HG02970 (cell line): ENCODE data around the gene TSSC4.

Source experiments
- ATAC-seq: cut with Tn5 transposase; IDR thresholded peaks from one replicate; pipeline ENCODE4 v1.9.1; 2021; ENCODE audit warnings: mild to moderate bottlenecking, moderate library complexity, moderate number of reproducible peaks; ENCODE audit not compliant: unreplicated experiment, low FRiP score

The TSSC4 gene

DNA sequence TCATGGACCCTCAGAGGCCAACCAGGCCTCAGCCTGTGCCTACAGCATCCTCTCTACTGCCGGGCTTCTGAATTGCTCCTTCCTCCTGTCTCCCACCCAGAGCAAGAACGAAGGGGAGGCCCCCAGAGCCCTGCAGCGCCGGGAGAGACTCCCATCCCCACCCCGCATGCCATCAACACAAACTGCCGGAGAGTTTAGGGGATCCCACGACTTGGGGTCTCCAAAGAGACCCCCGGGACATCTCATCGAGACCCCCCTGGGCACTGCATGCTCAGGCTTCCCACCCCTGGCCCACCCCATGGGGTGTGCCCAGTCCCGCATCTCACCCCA, 31.7 kb upstream of the TSSC4 start:
- ATAC-seq = no peak

DNA sequence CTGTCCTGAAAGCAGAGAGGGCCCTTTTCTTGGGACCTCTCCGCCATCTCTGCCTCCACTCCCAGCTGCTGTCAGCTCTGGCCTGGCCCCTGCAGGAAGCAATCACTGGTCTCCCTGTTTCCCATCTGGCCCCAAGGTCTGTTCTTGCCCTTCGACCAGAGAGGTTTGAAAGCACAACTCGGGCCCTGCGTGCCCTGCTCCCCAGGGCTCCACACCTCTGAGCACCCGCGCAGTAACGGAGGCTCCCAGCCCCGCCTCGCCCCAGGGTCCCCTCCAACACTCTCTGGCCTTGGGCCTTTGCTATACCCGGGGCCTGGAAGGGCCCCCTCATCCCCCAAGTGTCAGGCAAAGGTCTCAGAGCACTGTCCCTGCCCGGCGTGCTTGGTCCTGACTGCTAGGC, 31.2 kb upstream of the TSSC4 start:
- no peak for ATAC-seq

DNA sequence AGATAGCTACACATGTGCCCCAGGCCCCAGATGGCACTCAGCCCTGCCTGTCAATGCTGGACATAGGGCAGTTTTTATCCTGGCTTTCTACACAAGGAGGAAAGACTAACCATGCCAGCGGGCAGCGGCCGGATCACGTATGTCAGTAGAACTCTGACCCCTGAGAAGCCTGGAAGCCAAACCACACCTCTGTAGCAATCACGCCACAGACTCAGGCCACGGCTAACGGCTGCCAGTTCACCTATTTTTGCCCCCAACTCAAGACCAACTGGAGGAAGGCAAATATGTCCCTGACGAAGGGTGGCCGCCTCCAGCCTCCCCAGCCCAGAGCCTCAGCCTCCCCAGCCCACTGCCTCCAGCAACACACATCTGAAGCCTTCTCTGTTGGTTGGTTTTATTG, 30.7 kb upstream of the TSSC4 start:
- ATAC-seq = no peak

DNA sequence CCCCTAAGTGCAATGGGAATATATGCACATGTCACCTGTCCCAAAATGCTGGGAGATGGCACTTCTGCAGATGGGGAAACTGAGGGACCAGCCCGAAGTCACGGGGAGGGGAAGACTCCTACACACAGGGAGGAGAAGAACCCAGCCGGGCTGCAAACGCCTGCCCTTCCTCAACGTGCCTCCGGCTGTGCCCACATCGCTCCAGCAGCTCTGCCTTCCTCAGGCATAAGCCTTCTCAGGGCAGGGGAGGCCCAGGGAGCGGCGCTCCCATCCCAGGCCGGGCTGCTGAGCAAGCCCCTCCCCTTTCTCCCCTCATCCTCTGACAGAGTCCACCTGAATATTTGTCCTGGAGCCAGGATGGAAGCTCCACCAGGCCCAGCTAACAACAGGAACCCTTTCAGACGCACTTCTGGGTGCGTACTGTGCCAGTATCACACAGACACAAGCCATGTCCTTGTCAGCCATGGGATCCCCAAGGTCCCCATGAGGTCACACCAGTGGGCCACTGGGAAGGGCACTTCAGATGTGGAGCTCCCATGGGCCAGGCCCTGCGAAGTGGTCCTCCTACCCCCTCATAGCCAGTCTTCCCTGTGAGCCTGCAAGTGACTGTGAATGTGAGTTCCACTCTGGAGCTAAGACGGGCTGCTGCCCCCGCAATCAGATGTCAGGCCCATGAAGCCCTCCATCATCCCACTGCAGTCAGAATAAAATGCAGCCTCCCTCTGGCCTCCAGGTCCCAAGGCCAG, 25.9 kb upstream of the TSSC4 start:
- no peak for ATAC-seq

DNA sequence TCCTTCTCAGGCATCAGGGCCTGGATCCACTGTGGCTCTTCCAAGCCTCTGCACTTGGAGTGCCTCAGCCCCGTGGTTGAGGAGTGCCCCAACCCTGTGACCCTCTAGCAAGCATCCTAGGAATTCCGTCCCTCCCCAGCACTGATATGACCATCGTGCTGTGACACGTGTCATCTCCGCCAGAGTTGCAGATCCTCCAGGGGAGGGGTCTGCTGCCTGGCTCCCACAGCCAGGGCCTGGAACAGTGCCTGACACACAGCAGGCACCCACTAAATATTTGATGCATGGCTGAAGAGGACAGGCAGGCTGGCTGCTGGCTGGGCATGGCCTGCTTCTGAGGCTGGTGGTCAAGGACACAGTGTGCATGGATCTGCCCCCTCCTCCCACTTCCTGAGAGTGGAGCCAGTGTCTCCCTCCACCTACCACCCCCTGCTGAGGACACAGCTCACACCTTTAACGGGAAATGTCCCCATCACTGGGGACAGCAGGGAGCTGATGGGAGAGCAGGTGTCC, 25.2 kb upstream of the TSSC4 start:
- no peak for ATAC-seq

DNA sequence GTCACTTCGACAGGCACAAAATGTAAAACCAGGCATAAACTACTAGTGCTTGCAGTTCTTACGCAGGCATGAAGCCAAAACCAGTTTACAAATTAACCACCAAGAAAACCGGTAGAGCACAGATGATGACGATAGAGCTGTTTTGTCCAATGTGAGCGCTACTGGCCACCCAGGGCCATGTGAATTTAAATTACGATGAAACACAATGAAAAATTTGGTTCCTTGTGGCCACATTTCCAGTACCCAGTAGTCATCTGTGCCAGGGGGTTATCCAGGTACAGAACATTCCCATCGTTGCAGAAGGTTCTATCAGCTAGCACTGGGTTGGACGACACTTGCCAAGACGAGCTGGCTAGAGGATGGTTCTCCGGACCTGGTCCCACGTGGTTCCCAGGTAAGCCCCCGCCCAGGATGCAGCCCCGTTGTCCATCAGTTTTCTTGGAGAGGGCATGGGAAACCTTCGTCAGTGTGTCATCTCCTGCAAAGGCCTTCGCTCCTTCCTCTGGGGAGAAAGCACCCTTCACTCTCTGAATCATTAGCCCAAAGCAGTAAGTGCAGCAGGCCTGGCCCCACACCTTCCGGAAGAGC, 24.5 kb upstream of the TSSC4 start:
- ATAC-seq = no peak

DNA sequence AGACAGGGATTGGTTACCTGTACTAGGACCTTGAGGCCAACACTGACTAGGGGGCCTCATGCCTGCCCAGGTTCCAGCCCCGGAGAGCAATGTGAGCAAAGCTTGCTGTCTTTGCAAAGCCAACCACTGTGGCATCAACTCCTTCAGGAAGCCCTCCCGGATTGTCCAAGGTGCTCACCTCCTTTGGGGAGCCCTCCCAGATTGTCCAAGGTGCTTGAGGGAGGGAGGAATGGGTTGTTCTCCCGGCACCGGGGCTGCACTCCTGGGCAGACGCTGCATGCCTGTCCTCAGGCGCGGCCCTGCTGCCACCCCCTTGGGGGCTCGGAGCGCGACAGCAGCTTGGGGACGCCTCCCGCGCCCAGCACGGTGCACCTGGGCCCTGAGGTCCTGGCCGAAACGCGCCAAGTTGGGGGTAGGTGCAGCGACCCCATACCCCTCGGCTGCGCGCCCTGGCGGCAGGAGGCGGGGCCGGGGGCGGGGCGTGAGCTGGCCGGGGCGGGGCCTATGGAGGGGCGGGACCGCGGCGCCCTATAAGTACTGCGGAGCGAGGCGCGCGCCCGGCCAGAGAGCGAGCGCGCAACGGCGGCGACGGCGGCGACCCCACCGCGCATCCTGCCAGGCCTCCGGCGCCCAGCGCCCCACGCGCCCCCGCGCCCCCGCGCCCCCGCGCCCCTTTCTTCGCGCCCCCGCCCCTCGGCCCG, 23.6 kb upstream of the TSSC4 start, which contains the start of gene CD81:
Gene CD81, plus strand, starts transcription at position 560 of the 701 bp plus-strand sequence. CDS start 240 bp downstream, outside the sequence.
- peak; percentile 37 for ATAC-seq

DNA sequence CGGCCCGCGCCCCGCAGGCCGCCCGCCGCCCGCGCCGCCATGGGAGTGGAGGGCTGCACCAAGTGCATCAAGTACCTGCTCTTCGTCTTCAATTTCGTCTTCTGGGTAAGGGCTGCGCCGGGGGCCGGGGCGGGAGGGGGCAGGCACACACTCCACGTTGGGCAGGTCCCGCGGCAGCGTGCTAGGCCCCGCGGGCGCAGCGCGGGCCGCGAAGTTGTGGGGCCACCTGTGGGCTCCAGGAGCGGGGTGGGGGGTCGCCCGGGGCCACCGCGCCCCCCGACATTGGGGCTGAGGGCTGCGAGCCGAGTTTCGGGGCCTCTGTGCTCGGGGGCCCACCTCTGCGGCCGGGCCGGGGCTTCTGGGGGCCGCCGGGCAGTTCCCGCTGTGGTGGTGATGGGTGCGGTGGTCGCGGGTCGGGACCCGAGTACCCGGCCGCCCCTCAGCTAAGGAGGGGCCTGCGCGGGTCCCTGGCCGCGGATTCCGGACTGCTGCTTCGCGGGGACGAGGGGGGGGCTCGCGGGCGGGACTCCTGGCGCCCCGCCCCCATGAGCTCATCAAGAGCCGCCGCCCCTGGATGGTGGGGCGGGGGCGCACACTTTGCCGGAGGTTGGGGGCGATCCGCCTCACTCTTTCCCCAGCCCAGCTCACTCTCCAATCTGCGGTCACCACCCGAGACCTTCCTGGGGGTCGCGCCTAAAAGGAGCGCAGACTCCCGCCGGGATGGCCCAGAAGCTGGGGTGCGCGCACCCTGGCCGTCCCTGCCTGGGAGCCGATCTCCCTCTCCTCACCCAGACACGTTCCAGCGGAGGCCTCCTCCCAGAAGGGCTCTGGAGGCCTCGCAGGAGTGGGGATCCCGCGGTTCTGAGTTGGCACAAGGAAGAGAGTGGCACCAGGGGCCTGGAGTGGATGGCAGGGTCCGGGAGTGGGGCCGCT, 22.8 kb upstream of the TSSC4 start:
- ATAC-seq = no peak

DNA sequence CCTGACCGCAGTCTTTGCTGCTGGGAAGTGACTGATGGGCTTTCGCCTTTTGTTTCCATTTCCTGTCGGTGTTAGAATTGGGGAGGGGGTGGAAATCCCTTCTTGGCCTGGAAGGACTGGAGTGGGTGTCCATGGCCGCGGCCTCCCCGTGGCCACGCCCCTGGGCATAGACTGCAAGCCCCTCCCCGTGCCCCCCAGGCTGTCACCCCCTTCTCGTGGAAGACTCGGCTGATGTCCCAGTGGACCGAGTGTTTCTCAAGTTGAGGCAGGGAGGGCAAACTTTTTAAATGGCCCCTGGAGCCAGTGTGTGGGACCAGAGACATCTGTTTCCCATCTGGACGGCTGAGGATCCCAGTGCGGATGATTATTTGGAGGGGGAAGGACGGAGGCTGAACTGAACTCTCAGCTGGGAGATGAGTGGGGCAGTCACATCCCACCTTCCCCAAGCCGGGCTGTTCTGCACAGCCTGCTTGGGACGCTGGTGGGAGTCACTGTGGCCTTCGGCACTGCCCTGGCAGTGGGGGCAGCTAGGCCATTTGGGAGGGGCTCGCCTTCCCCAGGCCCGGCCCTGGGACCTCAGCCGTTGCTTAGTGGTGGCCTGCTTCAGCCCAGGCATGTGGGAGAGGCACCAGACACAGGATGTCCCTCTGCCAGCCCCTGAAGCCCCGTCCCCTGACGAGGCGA, 21.9 kb upstream of the TSSC4 start:
- ATAC-seq = no peak

DNA sequence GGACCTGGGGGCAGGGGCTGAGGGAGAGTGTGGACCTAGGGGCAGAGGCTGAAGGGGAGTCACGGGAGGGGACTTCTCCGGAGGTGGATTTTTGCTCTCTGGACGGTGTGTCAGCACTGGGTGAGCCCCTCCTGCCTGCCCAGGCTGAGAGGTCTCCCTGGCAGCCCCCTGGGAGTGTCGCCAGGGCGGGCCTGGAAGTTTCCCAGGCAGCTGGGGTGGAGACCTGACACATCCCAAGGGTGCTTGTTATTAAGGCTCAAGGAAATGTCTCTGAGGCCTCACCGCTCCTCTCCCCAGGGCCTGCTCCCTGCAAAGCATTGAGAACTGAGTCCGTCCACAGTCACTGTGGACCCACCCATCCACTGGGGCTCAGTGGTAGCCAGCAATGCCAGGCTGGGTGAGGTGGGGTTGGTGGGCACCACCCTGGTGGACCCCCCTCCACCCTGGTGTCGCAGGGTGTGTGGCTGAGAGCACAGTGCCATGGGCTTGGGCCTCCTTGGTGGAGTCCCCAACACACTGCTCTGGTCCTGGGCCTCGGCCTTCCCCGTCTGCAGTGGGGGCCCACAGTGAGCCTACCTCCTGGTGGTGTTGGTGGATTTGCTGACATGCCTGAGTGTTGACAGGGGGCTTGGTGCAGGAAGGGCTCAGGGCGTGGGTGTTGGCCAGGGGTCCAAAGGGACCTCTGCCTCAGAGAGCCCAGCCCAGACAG, 20.9 kb upstream of the TSSC4 start:
- ATAC-seq = no peak

DNA sequence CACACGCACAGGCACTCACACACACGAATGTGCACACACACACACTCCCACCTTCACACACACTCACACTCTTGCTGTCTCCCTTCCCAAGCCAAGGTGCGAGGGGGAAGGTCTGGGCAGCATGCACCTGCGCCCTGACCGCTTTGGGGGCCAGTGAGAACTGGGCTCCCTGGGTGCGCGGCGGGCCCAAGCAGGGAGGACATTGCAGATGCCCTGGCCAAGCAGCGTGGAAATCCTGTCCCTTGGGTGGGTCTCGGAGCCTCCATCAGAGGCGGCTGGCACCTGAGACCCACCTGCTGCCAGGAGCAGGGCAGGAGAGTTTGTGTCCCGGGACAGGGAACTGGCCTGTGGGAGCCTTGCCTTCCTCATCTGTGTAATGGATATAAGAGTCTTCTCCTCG, 20.2 kb upstream of the TSSC4 start:
- ATAC-seq = no peak

DNA sequence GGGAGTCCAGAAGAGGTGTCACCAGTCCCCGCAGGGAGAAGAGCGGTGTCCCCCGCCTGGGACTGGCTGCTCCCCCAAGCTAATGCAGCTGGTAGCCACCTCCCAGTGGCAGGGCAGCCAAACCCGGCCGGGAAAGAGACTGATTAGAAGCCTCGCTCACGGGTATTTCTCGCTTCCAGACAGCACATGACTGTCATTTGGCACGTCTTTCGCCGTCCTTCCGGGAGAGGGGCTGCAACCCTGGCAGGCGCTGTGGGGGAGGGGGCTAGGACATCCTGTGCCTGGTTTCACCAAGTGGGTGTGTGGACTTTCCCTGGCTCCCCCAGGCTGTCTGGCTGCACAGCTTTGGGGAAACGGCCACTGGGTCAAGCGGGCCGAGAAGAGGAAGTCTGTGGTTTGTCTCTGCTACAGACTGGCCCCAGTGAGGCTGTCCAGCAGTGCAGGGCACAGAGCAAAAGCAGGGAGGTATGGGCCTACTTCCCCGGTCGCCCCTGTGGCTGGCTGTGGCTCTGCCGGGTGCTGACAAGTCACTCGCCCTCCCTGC, 19.7 kb upstream of the TSSC4 start:
- no peak for ATAC-seq

DNA sequence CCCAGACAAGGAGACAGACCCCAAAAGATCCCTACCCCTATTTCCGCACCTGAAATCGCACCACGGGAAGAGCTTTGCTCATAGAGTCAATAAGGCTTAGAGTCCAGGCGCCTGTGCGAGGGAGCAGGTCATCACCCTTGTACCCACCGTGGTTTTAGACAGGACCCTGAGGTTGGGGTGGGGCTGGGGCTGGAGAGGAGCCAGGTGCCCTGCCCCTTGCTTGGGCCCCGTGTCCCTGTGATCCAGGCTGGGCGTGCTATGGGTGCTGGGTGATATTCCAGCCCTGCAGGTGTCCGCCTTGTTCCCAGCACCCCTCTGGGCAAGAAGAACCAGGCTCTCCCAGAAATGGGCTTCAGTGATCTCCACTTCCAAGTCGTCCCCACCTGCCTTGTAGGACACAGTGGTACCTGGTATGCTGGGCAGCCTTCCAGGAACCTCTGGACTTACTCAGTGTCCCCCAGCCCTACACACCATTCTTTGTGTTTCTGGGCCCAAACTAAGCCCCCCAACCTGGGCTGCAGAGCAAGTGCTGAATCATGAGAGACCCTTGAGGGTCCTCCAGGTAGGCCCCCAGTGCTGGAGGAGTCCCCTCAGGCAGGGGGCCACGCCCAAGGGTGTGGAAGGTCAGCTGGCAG, 18.9 kb upstream of the TSSC4 start:
- ATAC-seq = no peak

DNA sequence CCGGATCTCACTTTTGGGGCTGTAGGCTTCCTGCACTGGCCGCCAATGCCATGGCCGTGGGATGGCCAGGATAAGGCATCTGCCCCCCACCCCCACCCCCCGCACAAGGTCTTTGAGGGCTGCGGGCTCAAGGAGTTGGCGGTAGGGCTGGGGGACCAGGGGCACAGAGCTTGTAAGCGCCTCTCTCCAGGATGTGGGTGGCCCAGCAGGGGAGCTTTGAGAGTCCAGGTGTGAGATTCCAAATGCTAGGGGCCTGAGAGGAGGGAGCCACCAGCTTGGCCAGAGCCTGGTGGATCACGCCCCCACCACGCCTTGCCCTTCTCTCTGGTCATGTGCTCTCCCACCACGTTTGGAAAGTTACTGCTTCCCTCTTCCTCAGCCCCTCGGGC, 18.4 kb upstream of the TSSC4 start:
- ATAC-seq = no peak

DNA sequence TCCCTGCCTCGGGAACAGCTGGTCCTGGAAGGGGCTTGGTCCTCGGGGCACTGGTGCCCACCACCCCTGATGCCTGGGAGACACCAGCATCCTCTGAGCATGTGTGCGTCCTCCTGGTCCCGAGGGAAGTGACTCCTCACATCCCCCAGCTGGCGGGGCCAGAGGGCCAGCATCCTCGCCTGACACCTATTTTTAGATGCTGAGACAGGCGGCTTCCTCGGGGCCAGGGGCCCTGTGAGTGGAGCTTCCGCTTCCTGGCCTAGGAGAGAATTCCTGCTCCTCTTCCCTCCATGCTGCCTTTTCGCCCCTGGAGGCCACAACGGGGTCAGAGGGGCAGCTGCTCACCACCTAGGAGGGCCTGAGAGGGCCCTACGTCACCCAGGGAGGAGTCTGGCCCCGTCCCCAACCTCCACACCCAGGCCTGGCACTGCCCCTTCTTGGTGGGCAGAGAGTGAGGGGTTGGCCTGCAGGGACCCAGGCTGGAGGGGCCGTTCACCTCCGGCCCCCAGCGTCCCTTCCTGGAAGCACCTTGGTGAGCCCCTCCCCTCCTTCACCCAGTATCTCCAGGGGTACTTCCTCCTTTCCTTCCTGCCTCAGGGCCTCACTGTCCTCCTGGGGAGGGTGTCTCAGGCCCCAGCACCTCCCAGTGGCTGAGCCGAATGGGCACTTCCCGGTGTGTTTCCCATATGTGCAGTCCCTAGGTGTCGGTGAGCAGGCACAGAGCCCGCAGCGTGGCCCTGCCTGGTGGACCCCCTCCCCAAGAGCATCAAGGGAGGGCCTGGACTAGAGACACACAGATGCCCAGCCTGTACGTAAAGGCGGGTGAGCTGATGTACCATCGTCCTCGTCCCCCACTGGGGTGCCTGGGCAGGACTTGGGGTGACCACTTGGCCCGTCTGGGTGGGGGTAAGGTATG, 17.4 kb upstream of the TSSC4 start:
- ATAC-seq = no peak

DNA sequence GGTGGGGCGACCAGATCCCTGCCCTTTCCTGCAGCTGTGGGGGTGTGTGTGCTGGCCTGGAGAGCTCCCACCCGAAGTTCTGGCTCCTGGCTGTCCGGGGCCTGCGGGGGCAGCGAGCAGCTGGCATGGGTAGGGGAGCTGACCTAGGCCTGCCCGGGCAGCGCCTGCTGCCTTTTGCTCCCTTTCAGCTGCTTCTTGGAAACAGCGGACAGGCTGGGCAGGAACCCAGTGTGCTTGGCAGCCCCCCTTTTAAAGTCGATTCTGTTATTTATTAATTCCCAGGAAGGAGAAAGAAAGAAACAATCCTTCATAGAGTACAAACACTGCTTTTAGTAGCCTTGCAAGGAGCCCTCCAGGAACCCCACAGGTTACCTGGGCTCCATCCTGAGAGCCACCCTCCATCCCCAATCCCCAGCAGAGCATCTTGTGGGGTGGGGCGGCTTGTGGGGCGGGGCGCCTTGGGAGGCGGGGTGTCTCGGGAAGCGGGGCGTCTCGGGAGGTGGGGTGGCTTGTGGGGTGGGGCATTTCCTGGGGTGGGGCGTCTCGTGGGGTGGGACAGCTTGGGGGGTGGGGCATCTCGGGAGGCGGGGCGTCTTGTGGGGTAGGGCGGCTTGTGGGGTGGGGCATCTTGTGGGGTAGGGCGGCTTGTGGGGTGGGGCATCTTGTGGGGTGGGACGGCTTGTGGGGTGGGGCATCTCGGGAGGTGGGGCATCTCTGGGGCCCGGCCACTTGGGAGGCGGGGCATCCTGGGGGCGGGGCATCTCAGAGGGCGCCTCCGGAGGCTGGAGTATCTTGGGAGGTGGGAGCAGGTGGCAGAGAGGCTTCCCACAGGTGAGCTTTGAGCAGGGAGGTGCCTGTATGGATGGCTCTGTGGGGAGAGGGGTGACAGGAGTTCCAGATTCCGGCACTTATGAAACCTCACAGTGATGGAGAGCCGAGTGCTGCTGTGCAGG, 16.4 kb upstream of the TSSC4 start:
- ATAC-seq = no peak
